Transverse colon (tissue), 3 donors: ENCODE measurements around the gene DUSP14.

Experiments used
- POLR2A ChIP-seq: fragments of 450-650 bp; IDR thresholded peaks from one replicate; pipeline ENCODE4 v1.6.1; 2016; ENCODE audit warnings: antibody characterized with exemption, mild to moderate bottlenecking, moderate library complexity
- TF ChIP-seq, protein P1 (sequence below), 5 experiments: fragments of 200-600 bp in 3 of 5; fragments of 450-650 bp in 2 of 5; sonication (generic) in 3 of 5; IDR thresholded peaks; 1 replicate in 2 of 5; 2 replicates in 3 of 5; pipeline ENCODE4 v1.5.1; 2016 to 2017; ENCODE audit warnings: antibody characterized with exemption in 5 of 5, inconsistent platforms in 3 of 5, mild to moderate bottlenecking in 2 of 5, moderate library complexity in 1 of 5

DNA sequence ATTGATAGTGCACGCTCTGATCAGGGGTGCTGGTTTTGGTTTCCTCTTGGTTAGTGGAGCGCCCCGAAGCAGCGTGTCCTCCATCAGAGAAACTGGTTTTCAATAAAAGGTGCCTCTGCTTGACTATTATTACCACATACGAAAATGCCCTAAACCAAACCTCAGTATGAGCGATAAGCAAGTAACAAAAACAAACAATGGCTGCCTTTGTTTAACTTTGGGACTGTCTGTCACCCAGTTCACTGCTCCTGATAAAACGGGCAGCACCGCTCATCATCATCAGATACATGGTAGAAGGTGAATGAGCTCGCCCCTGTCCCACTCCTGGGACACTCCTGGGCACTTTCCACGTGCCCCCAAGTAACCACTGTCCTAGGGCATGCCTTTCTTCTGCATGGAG is 24.0 kb downstream of the DUSP14 start:
- TF ChIP-seq, protein P1, sequence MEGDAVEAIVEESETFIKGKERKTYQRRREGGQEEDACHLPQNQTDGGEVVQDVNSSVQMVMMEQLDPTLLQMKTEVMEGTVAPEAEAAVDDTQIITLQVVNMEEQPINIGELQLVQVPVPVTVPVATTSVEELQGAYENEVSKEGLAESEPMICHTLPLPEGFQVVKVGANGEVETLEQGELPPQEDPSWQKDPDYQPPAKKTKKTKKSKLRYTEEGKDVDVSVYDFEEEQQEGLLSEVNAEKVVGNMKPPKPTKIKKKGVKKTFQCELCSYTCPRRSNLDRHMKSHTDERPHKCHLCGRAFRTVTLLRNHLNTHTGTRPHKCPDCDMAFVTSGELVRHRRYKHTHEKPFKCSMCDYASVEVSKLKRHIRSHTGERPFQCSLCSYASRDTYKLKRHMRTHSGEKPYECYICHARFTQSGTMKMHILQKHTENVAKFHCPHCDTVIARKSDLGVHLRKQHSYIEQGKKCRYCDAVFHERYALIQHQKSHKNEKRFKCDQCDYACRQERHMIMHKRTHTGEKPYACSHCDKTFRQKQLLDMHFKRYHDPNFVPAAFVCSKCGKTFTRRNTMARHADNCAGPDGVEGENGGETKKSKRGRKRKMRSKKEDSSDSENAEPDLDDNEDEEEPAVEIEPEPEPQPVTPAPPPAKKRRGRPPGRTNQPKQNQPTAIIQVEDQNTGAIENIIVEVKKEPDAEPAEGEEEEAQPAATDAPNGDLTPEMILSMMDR (IDR thresholded peaks at IDR 0.05) = no peak
- TF ChIP-seq POLR2A = no peak
